ENCODE measurements around the gene NOS1.
"Not testable (repeated sequence)": the region's sequence is repeated elsewhere in the genome, so short reads cannot be mapped to it uniquely, and the experiment has no call there.

The NOS1 gene

GRCh38 chr12:117361347-117361751 lies at the start of gene NOS1:
TSS of gene NOS1 (minus strand) at chr12:117361626. CDS start at chr12:117331069, 30,557 bp downstream.
- DNase-seq (ENCODE audit: low spot score), result no peak

GRCh38 chr12:117409286-117409685 lies 47.9 kb upstream of the NOS1 start:
- no peak for DNase-seq (ENCODE audit: low spot score)

- no peak for DNase-seq (ENCODE audit: low spot score)
Measured at GRCh38 chr12:117408161-117408791, 46.9 kb upstream of the NOS1 start.

- DNase-seq (ENCODE audit: low spot score), result no peak
Measured at GRCh38 chr12:117404940-117405339, 43.5 kb upstream of the NOS1 start.

GRCh38 chr12:117404203-117404853 lies 42.9 kb upstream of the NOS1 start:
- DNase-seq (ENCODE audit: low spot score), result no peak

- no peak for DNase-seq (ENCODE audit: low spot score)
Measured at GRCh38 chr12:117403586-117404139, 42.2 kb upstream of the NOS1 start.

GRCh38 chr12:117402363-117402762 lies 40.9 kb upstream of the NOS1 start:
- DNase-seq (ENCODE audit: low spot score), result no peak

- no peak for DNase-seq (ENCODE audit: low spot score)
Measured at GRCh38 chr12:117400912-117401311, 39.5 kb upstream of the NOS1 start.

- DNase-seq (ENCODE audit: low spot score), result not testable (repeated sequence)
Measured at GRCh38 chr12:117398482-117398881, 37.1 kb upstream of the NOS1 start.

- DNase-seq (ENCODE audit: low spot score), result no peak
Measured at GRCh38 chr12:117395766-117396165, 34.3 kb upstream of the NOS1 start.

- DNase-seq (ENCODE audit: low spot score), result no peak
Measured at GRCh38 chr12:117394491-117394890, 33.1 kb upstream of the NOS1 start.

GRCh38 chr12:117393656-117394055 lies 32.2 kb upstream of the NOS1 start:
- DNase-seq (ENCODE audit: low spot score), result no peak

GRCh38 chr12:117390866-117391265 lies 29.4 kb upstream of the NOS1 start:
- no peak for DNase-seq (ENCODE audit: low spot score)

GRCh38 chr12:117388951-117389446 lies 27.6 kb upstream of the NOS1 start:
- DNase-seq (ENCODE audit: low spot score), result no peak

- no peak for DNase-seq (ENCODE audit: low spot score)
Measured at GRCh38 chr12:117387832-117388231, 26.4 kb upstream of the NOS1 start.

GRCh38 chr12:117384735-117385134 lies 23.3 kb upstream of the NOS1 start:
- no peak for DNase-seq (ENCODE audit: low spot score)

- no peak for DNase-seq (ENCODE audit: low spot score)
Measured at GRCh38 chr12:117380083-117380482, 18.7 kb upstream of the NOS1 start.

GRCh38 chr12:117377758-117378157 lies 16.3 kb upstream of the NOS1 start:
- DNase-seq (ENCODE audit: low spot score), result no peak

GRCh38 chr12:117370588-117370987 lies 9.2 kb upstream of the NOS1 start:
- no peak for DNase-seq (ENCODE audit: low spot score)

GRCh38 chr12:117370000-117370399 lies 8.6 kb upstream of the NOS1 start:
- not testable (repeated sequence) for DNase-seq (ENCODE audit: low spot score)

GRCh38 chr12:117367006-117367638 lies 5.7 kb upstream of the NOS1 start:
- DNase-seq (ENCODE audit: low spot score), result peak; percentile 84

GRCh38 chr12:117365049-117365616 lies 3.7 kb upstream of the NOS1 start:
- DNase-seq (ENCODE audit: low spot score), result no peak

All from AG08396 (cell line).